SK-N-SH treated with all-trans-retinoic acid at 6 μM for 48 hours (cell line): ENCODE measurements around the gene BCAR3.

ENCODE experiments used
- ARNTL ChIP-seq: fragments of 450-650 bp; formaldehyde crosslinking; IDR thresholded peaks from 2 replicates; pipeline ENCODE4 v1.5.0; 2020; ENCODE audit warnings: low read depth, mild to moderate bottlenecking, moderate library complexity, borderline replicate concordance
- CSDC2 ChIP-seq: fragments of 250-450 bp; sonication (Bioruptor Pico); IDR thresholded peaks from 2 replicates; pipeline ENCODE4 v1.5.0; 2020; ENCODE audit warnings: mild to moderate bottlenecking, moderate library complexity
- ISL1 ChIP-seq: fragments of 250-450 bp; sonication (Bioruptor Pico); IDR thresholded peaks from 2 replicates; pipeline ENCODE4 v2.1.2; 2022; ENCODE audit warnings: mild to moderate bottlenecking, moderate library complexity
- OSR1 ChIP-seq: fragments of 250-450 bp; sonication (Bioruptor Pico); IDR thresholded peaks from 2 replicates; pipeline ENCODE4 v1.8.0; 2022; ENCODE audit warnings: moderate library complexity, mild to moderate bottlenecking, inconsistent platforms
- PPARA ChIP-seq: fragments of 250-450 bp; sonication (Bioruptor Pico); IDR thresholded peaks from 2 replicates; pipeline ENCODE4 v1.5.0; 2020; ENCODE audit warnings: mild to moderate bottlenecking, borderline replicate concordance
- RARB ChIP-seq: fragments of 250-450 bp; sonication (Bioruptor Pico); IDR thresholded peaks from 2 replicates; pipeline ENCODE4 v1.8.0; 2021; ENCODE audit warnings: mild to moderate bottlenecking, moderate library complexity
- SNAI2 ChIP-seq: fragments of 250-450 bp; sonication (Bioruptor Pico); IDR thresholded peaks from 2 replicates; pipeline ENCODE4 v1.5.0; 2020; ENCODE audit warnings: mild to moderate bottlenecking, moderate library complexity
- ZFP3 ChIP-seq: fragments of 250-450 bp; sonication (Bioruptor Pico); IDR thresholded peaks from 2 replicates; pipeline ENCODE4 v1.5.0; 2020; ENCODE audit warnings: mild to moderate bottlenecking, moderate library complexity
- ZNF565 ChIP-seq: fragments of 450-650 bp; formaldehyde crosslinking; conservative IDR thresholded peaks from 2 replicates; pipeline ENCODE4 v1.5.0; 2020; ENCODE audit warnings: low read depth, mild to moderate bottlenecking, moderate library complexity
- ZNF70 ChIP-seq: fragments of 450-650 bp; formaldehyde crosslinking; IDR thresholded peaks from 2 replicates; pipeline ENCODE4 v1.5.0; 2020; ENCODE audit warnings: mild to moderate bottlenecking, moderate library complexity
- ZNF8 ChIP-seq: fragments of 450-650 bp; formaldehyde crosslinking; IDR thresholded peaks from 2 replicates; pipeline ENCODE4 v1.5.0; 2020; ENCODE audit warnings: mild to moderate bottlenecking, moderate library complexity
- TF ChIP-seq, protein P1 (sequence below): fragments of 250-450 bp; sonication (Bioruptor Pico); IDR thresholded peaks from 2 replicates; pipeline ENCODE4 v1.5.1; 2020; ENCODE audit warnings: low read depth, mild to moderate bottlenecking, moderate library complexity
- TF ChIP-seq, protein P2 (sequence below): fragments of 250-450 bp; sonication (Bioruptor Pico); IDR thresholded peaks from 2 replicates; pipeline ENCODE4 v1.8.0; 2020; ENCODE audit warnings: mild to moderate bottlenecking, moderate library complexity, borderline replicate concordance

DNA sequence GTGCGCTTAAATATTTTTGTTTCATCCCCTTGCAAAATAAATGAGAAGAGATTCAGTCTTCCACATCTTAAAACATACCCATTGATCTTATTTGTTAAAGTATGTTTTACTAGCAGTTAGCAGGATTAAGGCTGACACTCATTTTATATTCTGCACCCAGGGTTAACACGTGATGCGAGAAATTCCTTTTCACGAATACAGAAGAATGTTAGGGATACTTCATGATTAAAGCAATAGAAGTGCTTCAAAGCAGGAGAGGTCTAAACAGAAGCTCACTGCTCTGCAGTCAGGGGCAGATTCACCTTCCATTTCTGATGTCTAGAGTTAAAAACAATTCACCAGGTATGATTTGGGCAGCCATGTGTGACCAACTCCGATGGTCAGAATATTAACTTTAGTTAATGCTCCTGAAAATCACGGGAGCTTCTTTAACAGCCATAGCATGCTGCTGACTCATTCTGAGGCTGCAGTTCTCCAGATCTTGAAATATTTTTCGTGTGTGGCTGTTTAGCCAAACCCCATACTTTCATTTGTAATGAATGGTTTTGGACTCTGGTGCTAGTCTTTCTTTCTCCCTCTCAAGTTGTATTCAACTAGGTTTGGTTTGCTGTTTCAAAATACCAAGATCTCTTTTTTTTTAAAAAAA lies 19.7 kb downstream of the BCAR3 start:
- TF ChIP-seq ZNF565 (CRISPR knock-in tag): no peak
- TF ChIP-seq PPARA (CRISPR knock-in tag): no peak
- TF ChIP-seq, protein P1, sequence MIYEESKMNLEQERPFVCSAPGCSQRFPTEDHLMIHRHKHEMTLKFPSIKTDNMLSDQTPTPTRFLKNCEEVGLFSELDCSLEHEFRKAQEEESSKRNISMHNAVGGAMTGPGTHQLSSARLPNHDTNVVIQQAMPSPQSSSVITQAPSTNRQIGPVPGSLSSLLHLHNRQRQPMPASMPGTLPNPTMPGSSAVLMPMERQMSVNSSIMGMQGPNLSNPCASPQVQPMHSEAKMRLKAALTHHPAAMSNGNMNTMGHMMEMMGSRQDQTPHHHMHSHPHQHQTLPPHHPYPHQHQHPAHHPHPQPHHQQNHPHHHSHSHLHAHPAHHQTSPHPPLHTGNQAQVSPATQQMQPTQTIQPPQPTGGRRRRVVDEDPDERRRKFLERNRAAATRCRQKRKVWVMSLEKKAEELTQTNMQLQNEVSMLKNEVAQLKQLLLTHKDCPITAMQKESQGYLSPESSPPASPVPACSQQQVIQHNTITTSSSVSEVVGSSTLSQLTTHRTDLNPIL: no peak
- no peak for TF ChIP-seq ARNTL (CRISPR knock-in tag)
- no peak for TF ChIP-seq CSDC2 (CRISPR knock-in tag)
- TF ChIP-seq, protein P2, sequence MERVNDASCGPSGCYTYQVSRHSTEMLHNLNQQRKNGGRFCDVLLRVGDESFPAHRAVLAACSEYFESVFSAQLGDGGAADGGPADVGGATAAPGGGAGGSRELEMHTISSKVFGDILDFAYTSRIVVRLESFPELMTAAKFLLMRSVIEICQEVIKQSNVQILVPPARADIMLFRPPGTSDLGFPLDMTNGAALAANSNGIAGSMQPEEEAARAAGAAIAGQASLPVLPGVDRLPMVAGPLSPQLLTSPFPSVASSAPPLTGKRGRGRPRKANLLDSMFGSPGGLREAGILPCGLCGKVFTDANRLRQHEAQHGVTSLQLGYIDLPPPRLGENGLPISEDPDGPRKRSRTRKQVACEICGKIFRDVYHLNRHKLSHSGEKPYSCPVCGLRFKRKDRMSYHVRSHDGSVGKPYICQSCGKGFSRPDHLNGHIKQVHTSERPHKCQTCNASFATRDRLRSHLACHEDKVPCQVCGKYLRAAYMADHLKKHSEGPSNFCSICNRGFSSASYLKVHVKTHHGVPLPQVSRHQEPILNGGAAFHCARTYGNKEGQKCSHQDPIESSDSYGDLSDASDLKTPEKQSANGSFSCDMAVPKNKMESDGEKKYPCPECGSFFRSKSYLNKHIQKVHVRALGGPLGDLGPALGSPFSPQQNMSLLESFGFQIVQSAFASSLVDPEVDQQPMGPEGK (CRISPR knock-in tag): no peak
- TF ChIP-seq SNAI2 (CRISPR knock-in tag): no peak
- no peak for TF ChIP-seq ZNF8 (CRISPR knock-in tag)
- TF ChIP-seq RARB (CRISPR knock-in tag): no peak
- no peak for TF ChIP-seq ZFP3 (CRISPR knock-in tag)
- no peak for TF ChIP-seq ZNF70 (CRISPR knock-in tag)
- peak; percentile 5; the same call in 1 of the 2 replicates for TF ChIP-seq ISL1 (CRISPR knock-in tag)
- TF ChIP-seq OSR1 (CRISPR knock-in tag): no peak
